Measurements from ENCODE around the gene RMI2.

RMI2 gene

GRCh38 chr16:11309895-11310633 is 35.2 kb upstream of the RMI2 start:
- in situ Hi-C loops (cut with HindIII; ENCODE audit: low sequenced_read_pairs): no loop called here

DNA sequence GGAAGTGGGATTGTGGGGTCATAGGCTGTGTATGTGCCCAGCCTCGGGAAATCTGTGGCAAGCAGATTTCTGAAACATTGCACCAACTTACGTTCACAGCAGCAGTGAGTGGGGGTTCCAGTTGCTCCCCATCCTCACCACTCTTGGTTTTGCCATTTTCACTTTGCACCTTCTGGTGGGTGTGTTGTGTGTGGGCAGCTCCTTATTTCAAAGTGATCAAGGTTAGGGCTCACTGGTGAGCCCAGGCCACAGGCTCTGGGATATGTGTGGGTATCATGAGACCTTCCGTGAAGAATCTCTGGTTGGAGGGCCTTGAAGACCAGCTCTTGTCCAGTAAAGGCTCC is 34.7 kb upstream of the RMI2 start:
- in situ Hi-C loops (cut with HindIII; ENCODE audit: low sequenced_read_pairs): no loop called here

DNA sequence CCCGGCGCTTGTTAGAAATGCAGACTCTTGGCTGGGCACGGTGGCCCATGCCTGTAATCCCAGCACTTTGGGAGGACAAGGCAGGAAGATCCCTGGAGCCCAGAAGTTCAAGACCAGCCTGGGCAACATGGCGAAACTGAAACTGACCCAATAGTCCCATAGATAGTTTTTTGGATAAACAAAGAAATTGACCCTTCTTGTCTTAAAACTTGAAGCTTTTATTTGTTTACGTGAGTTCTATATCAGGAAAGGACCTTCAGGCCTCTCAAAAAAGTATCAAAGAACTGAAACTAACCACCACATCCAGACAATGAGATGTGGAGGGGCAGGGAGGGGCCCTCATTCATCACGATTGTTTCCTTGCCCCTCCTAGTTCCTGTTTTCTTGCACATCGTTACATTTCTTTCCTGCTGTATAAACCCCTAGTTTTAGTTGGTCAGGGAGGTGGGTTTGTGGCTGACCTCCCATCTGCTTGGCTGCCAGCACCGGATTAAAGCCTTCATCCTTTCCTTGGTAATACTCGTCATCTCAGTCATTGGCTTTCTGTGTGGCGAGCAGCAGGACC is 34.2 kb upstream of the RMI2 start:
- in situ Hi-C loops (cut with HindIII; ENCODE audit: low sequenced_read_pairs): no loop called here

DNA sequence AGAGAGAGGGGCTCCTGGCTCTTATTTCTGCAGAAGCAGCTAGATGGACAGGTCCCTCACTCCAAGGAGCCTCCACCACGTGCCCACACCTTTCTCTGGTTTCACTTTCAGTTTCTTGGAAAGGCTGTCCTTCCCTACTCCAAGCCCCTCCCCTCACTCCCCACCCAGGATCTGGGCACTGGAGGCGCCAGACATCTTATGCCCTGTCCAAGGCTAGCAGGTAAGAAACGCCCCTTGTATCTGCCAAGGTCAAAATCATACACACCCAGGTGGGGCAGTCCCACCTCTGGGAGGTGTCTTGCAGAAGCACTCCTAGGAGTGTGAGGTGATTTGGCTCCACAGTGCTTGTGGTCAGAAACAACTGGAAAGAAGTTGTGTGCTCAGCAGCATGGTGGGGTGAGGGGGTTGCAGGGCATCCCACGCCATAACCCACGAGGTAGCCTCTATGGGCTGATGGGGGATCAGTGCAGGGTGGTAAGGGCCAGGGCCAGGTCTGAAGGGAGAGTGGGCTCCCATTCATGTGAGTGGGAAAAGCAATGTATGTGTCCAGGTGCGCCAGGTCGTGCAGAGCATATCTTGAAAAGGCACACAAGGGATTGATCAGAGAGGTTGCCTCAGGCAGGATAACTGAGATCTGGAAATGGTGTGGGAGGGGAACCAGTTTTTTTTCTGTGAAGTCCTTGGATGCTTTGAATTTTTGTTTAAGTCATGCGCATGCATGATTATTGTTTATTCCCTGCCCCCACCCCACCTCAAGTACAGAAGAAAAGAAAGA is 32.4 kb upstream of the RMI2 start:
- in situ Hi-C loops (cut with HindIII; ENCODE audit: low sequenced_read_pairs): no loop called here

DNA sequence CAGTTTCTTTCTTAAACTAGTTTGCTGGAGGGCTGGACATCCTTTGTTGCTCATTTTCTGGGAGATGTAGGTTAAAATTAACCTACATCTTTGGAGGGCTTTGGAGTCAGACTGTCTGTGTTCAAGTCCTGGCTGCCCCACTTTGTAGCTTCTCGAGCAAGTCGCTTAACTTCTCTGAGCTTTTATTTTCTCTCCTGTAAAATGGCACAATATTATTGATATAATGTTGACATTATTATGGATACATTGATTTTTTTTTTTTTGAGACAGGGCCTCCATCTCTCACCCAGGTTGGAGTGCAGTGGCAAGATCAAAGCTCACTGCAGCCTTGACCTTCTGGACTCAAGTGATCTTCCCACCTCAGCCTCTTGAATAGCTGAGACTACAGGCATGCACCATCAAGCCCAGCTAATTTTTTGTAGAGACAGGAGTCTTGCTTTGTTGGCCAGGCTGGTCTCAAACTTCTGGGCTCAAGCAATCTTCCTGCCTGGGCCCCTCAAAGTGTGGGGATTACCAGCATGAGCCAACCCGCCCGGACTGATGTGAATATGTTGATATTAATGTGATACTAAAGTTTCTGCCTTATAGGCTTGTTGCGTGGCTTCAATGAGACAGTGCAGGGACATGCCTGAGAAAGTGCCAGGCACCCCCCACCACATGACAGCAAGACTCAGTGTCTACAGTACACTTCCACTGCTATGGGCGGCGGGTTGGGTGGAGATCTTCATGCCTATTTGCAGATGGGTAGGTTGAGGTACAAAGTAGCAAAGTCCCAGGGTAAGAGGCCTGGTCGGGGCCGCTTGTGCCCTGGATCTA is 31.6 kb upstream of the RMI2 start:
- in situ Hi-C loops (cut with HindIII; ENCODE audit: low sequenced_read_pairs): no loop called here

DNA sequence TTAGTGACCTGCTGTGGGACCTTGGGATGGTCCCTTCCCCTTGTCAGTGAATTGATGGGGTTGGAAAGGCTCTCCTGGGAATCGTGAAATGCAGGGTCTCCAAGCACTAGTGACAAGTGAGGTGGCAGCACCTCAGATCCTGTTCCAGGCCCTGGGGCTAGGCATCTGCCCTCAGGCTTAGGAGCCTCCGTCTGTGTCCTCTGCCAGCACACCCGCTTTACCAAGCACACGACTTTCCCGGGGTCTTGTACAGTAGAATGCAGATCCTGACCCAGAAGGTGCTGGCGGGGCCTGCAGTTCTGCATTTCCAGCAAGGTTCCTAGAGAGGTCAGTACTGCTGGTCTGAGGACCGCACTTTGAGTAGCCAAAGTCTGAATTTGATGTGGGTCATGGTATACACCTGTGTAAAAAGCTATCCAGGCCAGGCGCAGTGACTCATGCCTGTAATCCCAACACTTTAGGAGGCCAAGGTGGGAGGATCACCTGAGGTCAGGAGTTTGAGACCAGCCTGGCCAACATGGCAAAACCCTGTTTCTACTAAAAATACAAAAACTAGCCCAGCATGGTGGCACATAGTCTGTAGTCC is 30.9 kb upstream of the RMI2 start:
- in situ Hi-C loops (cut with HindIII; ENCODE audit: low sequenced_read_pairs): no loop called here

DNA sequence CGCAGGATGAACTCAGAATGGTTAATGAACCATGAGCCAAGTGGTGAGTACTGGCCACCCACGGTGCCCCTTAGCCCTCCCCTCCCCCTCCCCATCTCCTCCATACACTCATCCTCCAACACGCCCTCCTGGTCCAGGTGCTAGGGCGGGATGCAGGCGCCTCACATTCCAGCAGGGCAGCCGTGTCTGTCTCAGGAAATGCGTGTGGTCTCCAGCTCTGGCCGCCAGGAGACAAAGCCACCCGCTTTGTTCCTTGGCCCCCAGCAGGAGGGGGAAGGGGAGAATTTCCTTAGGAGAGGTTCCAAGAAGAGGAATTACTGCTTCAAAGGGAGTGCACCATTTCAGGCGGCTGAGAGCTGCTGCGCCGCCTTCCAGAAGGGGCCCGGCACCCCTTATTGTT is 29.7 kb upstream of the RMI2 start:
- in situ Hi-C loops (cut with HindIII; ENCODE audit: low sequenced_read_pairs): no loop called here

DNA sequence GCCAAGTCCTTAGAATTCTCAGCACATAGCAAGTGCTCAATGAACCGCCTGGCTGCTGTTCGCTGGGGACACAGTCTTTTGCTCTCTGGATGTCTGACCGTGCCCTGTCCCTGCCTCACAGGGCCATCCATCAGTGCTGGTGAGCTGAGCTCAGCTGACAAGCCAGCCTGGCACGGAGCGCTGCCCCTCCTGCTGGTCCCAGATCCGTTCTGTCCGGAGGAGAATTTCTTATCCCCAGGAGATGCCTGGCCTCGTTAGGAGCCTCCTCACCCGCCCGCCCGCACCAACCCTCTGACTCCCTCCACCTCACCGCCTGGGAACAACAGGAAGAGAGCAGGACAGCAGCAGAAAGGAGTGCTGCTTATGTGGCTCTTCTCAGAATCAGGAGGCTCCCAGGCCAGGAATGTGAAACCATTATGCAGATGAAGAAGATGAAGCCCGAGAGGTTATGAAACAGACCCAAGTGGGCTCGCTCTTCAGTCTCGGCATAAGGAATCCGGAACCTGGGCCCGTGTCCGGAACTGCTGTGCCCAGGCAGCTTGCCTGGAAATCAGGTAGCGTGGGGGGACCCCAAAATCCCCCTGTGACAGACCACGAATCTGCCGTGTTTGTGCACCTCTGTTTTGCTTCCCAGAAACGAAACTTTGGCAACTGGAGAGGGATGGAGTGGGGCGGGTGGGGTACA is 28.8 kb upstream of the RMI2 start:
- in situ Hi-C loops (cut with HindIII; ENCODE audit: low sequenced_read_pairs): no loop called here

GRCh38 chr16:11318817-11319216 is 26.4 kb upstream of the RMI2 start:
- in situ Hi-C loops (cut with HindIII; ENCODE audit: low sequenced_read_pairs): no loop called here

DNA sequence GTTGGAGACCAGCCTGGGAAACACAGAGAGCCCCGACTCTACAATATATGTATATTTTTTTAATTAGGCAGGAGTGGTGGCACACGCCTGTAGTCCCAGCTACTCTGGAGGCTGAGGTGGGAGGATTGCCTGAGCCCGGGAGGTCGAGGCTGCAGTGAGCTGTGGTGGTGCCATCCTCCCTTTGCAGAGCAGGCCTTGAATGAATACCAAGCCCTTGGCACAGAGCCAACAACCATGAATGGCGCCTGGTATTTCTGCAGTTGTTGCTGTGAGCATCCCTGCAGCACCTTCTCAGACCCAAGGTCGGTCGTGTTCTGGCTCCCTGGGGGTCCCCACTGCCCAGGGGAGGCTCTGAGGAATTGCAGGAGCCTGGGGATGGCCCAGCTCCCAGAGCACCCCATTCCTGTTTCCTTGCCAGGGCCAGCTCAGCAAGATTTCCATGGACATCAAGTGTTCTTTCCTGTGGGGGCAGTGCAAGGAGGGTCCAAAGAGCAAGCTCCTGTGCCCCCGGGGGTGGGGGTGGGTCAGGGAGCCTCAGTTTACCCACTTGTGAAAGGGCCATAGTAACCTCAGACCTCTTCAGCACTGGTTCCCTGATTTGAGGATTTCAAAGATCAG is 25.6 kb upstream of the RMI2 start:
- in situ Hi-C loops (cut with HindIII; ENCODE audit: low sequenced_read_pairs): no loop called here

DNA sequence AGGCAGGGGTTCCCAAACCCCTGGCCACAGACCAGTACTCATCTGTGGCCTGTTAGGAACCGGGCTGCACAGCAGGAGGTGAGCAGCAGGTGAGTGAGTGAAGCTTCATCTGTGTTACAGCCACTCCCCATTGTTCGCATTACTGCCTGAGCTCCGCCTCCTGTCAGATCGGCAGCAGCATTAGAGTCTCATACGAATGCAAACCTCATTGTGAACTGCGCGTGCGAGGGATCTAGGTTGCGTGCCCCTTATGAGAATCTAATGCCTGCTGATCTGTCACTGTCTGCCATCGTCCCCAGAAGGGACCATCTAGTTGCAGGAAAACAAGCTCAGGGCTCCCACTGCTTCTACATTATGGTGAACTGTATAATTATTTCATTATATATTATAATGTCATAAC is 25.1 kb upstream of the RMI2 start:
- in situ Hi-C loops (cut with HindIII; ENCODE audit: low sequenced_read_pairs): no loop called here

DNA sequence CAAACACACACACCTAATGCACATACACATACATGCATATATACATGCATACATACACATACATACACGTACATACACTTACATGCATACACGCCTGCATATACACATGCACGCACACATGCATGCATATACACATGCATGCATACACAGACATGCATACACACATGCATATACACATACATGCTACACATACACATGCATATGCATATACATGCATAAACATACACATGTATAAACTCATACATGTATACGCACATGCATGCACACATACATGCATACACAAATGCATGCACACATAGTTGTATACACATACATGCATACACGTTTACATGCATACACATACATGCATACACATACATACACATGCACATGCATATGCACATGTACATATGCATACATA is 23.6 kb upstream of the RMI2 start:
- in situ Hi-C loops (cut with HindIII; ENCODE audit: low sequenced_read_pairs): no loop called here

GRCh38 chr16:11322823-11323222 is 22.4 kb upstream of the RMI2 start:
- in situ Hi-C loops (cut with HindIII; ENCODE audit: low sequenced_read_pairs): no loop called here

DNA sequence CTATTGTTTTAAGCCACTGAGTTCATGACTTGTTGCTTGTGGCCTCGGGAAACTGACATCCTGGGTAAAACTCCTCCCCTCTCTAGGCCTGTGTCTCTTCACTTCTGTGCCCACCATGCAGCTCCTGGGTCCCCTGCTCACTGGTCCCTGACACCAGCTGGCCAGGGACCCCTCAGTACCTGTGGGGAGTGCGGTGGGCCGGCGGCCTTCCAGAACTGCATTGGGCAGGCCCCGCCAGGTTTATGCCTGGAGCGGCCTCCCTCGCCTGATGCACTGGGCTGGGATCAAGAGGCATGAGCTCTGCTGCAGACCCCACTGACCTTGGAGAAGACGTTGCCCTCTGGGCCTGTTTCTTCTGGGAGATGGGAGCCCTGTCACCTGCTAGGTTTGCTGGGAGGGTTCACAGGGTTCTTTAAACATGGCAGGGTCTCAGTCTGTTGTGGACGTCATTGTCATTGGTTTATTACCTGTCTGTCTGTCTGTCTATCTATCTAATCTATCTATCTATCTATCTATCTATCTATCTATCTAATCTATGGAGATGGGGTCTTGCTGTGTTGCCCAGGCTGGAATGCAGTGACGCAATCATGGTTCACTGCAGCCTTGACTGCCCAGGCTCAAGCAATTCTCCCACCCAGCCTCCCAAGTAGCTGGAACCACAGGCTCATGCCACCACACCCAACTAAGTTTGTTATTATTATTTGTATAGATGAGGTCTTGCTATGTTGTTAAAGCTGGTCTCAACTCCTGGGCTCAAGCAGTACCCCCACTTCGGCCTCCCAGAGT is 21.5 kb upstream of the RMI2 start:
- in situ Hi-C loops (cut with HindIII; ENCODE audit: low sequenced_read_pairs): no loop called here

GRCh38 chr16:11325404-11326083 is 19.7 kb upstream of the RMI2 start:
- in situ Hi-C loops (cut with HindIII; ENCODE audit: low sequenced_read_pairs): no loop called here

DNA sequence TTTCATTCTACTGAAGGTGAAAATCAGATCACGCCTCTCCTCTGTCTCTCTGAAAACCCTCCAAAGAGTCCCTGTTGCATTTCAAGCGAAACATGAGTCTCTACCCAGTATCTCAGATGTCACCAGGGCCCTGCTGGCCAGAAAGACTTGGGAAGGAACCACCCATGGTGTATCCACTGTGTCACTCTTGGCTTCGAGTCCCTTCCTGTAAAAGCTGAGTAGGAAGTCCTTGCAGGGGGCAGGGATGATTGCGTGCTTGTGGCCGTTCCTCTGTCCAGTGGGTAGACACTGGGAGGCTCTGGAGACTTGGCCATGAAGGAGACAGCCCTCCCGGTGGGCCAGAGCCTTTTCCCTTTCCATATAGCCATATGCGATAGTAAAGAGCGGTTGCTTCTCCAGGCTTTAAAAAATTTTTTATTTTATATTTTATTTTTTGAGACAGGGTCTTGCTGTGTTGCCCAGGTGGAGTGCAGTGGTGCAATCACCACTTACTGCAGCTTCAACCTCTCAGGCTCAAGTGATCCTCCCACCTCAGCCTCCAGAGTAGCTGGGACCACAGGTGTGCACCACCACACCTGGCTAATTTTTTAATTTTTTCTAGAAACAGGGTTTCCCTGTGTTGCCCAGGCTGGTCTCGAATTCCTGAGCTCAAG is 19.0 kb upstream of the RMI2 start:
- in situ Hi-C loops (cut with HindIII; ENCODE audit: low sequenced_read_pairs): no loop called here

- in situ Hi-C loops (cut with HindIII; ENCODE audit: low sequenced_read_pairs): no loop called here
Measured at GRCh38 chr16:11326737-11327276, 18.5 kb upstream of the RMI2 start.

Data from DLD1 (cell line).